ENCODE measurements around the gene GRIN2A. TPM values are rescaled to one million over a fixed set of nuclear protein-coding genes. Genes with fewer than 3 reads are reported as not detected.

Gene GRIN2A
- total RNA-seq, 4 donors from 2014 or later = 0.35 to 7.4 (median 1.5) TPM

DNA sequence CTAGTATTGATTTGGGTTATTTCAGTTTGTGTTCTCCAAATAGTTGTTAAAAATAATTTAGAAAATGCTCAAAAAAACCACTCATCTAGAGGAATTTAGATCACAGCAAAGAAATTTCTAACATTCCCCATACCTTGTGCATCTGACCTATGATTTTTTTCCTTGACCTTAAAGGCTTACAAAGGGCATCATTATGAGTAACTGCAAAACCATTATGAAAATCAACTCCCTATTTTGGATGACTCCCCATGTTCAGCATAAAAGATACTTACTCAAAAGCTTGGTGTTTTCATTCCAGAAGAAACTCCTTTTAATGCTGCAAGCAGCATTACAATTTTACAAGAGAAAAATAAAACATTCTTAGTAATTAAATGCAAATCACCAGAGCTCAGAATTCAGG, 83.2 kb downstream of the GRIN2A start:
- no peak for TF ChIP-seq POLR2A (IDR thresholded peaks at IDR 0.05)
- Histone ChIP-seq H3K4me1 (no peaks in the 10 kb centered on the region), H3K9me3 (no peaks in the 10 kb centered on the region), H3K4me3 (no peak overlapping the region), H3K27me3 (no peaks in the 10 kb centered on the region), H3K27ac (no peak overlapping the region), H3K36me3 (no peaks in the 10 kb centered on the region)
- no peak for DNase-seq

DNA sequence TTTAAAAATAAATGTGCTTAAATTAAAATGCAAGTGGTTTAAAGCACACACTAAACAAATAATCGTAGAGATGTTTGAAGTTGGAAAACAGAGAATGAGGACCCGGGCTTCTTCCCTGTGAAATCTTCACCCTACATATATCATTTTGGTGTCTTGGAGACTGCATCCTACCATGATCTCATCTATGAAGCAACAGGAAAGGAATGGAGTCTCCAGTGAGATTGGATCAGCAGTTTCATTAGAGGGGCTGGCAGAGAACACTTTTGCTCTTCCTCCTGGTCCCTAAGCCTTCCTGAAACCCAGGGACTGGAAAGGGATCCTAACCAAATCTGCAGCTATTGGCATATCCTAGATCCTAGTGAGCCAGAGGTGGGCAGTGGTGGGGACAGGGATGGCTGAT, 85.0 kb downstream of the GRIN2A start:
- Histone ChIP-seq H3K4me1 (no peaks in the 10 kb centered on the region), H3K27ac (no peak overlapping the region), H3K36me3 (no peaks in the 10 kb centered on the region), H3K27me3 (no peaks in the 10 kb centered on the region), H3K9me3 (no peaks in the 10 kb centered on the region), H3K4me3 (no peak overlapping the region)
- DNase-seq = no peak
- TF ChIP-seq, protein P1, sequence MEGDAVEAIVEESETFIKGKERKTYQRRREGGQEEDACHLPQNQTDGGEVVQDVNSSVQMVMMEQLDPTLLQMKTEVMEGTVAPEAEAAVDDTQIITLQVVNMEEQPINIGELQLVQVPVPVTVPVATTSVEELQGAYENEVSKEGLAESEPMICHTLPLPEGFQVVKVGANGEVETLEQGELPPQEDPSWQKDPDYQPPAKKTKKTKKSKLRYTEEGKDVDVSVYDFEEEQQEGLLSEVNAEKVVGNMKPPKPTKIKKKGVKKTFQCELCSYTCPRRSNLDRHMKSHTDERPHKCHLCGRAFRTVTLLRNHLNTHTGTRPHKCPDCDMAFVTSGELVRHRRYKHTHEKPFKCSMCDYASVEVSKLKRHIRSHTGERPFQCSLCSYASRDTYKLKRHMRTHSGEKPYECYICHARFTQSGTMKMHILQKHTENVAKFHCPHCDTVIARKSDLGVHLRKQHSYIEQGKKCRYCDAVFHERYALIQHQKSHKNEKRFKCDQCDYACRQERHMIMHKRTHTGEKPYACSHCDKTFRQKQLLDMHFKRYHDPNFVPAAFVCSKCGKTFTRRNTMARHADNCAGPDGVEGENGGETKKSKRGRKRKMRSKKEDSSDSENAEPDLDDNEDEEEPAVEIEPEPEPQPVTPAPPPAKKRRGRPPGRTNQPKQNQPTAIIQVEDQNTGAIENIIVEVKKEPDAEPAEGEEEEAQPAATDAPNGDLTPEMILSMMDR (IDR thresholded peaks at IDR 0.05) = no peak
- TF ChIP-seq POLR2A (IDR thresholded peaks at IDR 0.05) = no peak

DNA sequence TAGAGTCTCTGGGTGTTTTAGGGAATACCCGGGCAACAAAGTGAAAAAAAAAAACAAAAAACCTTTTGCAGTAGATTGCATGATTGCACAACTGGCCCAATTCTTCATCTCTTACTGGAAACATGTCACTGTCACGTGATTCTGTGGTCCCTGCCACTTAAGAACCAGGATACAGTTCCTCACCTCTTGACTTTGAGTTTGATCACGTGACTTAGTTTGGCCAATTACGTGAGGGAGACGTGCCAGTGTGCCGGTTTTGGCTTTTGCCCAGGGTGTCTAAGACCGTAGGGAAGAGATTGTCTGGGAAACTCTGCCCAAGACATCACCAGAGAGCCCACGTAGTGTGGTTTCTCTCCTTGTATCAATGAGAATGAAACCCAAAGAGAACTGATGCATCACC, 88.7 kb downstream of the GRIN2A start:
- H3K27me3 ChIP-seq = no peaks in the 10 kb centered on the region
- H3K4me3 ChIP-seq = no peak overlapping the region
- H3K27ac ChIP-seq = no peak overlapping the region
- H3K4me1 ChIP-seq = no peaks in the 10 kb centered on the region
- H3K9me3 ChIP-seq = no peaks in the 10 kb centered on the region
- no peak for TF ChIP-seq POLR2A (IDR thresholded peaks at IDR 0.05)
- TF ChIP-seq, protein P1 (IDR thresholded peaks at IDR 0.05) = no peak
- no peaks in the 10 kb centered on the region for H3K36me3 ChIP-seq
- no peak for DNase-seq

DNA sequence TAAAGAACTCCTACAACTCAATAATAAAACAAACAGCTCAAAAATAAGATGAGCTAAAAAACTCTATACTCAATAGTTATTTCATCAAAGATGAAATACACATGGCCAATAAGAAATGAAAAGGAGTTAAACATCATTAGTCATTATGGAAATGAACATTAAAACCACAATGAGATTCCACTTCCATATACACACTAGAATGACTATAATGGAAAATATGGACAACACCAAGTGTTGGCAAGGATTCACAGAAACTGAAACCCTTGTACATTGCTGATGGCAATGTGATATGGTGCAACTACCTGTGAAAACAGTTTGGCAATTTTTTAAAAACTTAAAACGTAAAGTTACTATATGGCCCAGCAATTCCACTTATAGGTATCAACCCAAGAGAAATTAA, 91.4 kb downstream of the GRIN2A start:
- DNase-seq = no peak
- TF ChIP-seq, protein P1 (IDR thresholded peaks at IDR 0.05) = no peak
- no peak for TF ChIP-seq POLR2A (IDR thresholded peaks at IDR 0.05)
- H3K4me3 ChIP-seq = no peak overlapping the region
- no peaks in the 10 kb centered on the region for H3K36me3 ChIP-seq
- no peaks in the 10 kb centered on the region for H3K9me3 ChIP-seq
- no peaks in the 10 kb centered on the region for H3K27me3 ChIP-seq
- H3K4me1 ChIP-seq = no peaks in the 10 kb centered on the region
- H3K27ac ChIP-seq = no peak overlapping the region

DNA sequence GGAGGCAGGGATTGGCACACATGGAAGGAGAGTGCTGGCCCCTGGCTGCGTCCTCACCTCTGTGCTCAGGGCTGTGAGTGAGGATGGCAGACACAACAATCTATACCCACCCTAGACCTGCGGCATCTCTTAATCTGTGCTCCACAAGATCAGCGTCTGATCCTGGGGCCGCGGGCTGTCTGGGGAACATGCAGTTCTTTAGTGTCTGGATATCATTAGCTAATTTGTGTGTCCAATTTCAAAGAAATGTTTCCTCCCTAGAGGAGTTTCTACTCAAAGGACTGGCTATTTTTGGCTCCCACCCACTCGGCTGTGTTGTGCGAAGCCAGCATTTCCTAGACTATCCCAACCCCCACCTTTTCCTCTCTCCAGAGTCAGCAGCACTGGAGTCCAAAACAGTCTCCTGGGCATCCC, 93.8 kb downstream of the GRIN2A start:
- Histone ChIP-seq H3K9me3 (no peaks in the 10 kb centered on the region), H3K36me3 (no peaks in the 10 kb centered on the region), H3K4me3 (no peak overlapping the region), H3K27ac (peak overlapping the region in 2 of 4 donors; percentile 43 to 55), H3K4me1 (no peaks in the 10 kb centered on the region), H3K27me3 (no peaks in the 10 kb centered on the region)
- TF ChIP-seq POLR2A (IDR thresholded peaks at IDR 0.05) = no peak
- TF ChIP-seq, protein P1 (IDR thresholded peaks at IDR 0.05) = no peak
- DNase-seq = no peak

DNA sequence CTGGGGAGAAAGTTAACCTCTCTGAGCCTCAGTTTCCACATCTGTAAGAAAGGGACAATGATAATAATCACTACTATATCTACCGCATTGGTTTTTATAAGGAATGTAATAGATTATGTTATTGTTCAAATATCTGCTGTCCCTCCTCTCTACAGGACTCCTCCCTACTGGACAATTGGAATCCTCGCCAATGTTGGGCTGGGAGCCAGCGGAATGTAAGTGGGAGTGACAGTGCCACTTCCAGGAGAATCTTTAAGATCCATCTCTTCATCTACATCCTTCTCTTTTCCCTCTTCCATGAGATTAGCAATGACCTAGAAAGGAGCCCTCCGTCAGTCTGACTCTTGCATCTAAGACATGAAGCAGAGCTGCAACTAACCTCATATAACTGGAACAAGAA, 95.1 kb downstream of the GRIN2A start:
- no peak overlapping the region for H3K4me3 ChIP-seq
- no peaks in the 10 kb centered on the region for H3K36me3 ChIP-seq
- H3K27me3 ChIP-seq = no peaks in the 10 kb centered on the region
- H3K27ac ChIP-seq = no peak overlapping the region
- H3K9me3 ChIP-seq = no peaks in the 10 kb centered on the region
- no peaks in the 10 kb centered on the region for H3K4me1 ChIP-seq
- TF ChIP-seq, protein P1 (IDR thresholded peaks at IDR 0.05) = no peak
- TF ChIP-seq POLR2A (IDR thresholded peaks at IDR 0.05) = no peak
- DNase-seq = no peak

Data from Peyer's patch (tissue), 4 donors.